Dendritic cell treated with granulocyte-macrophage colony-stimulating factor and Interleukin-4, amounts not matched to agents 40 ng/mL and 50 ng/mL, for 4 days (primary cell): ENCODE results near the gene LSR.
"Not testable (repeated sequence)": the region's sequence is repeated elsewhere in the genome, so short reads cannot be mapped to it uniquely, and the experiment has no call there.

Experiments
- H3K27ac Mint-ChIP-seq: one replicate; pipeline ENCODE4 v1.8.0; 2022; ENCODE audit warnings: mild to moderate bottlenecking, mixed read lengths
- H3K27me3 Mint-ChIP-seq: one replicate; pipeline ENCODE4 v1.8.0; 2022; ENCODE audit warnings: mild to moderate bottlenecking, mixed read lengths
- H3K36me3 Mint-ChIP-seq: one replicate; pipeline ENCODE4 v1.8.0; 2022; ENCODE audit warnings: low read depth, mixed read lengths
- H3K4me1 Mint-ChIP-seq: one replicate; pipeline ENCODE4 v1.8.0; 2022; ENCODE audit warnings: low read depth, mixed read lengths
- H3K4me3 Mint-ChIP-seq: one replicate; pipeline ENCODE4 v1.8.0; 2022; ENCODE audit warnings: mild to moderate bottlenecking, moderate library complexity, mixed read lengths
- H3K9me3 Mint-ChIP-seq: one replicate; pipeline ENCODE4 v1.8.0; 2022; ENCODE audit warnings: mixed read lengths
- intact Hi-C: fragments of 100-400 bp; cut with micrococcal nuclease; formaldehyde crosslinking; loops from one replicate; pipeline ENCODE4 v1.15.0; 2022

The LSR gene

GRCh38 chr19:35213663-35214632 lies 34.9 kb upstream of the LSR start:
- intact Hi-C loops: loop anchor here (10.0 kb wide), 1 partner anchor 51 kb away; the partner anchor contains the start of gene USF2
- Mint-ChIP-seq H3K27me3 (no peaks in the 10 kb centered on the region), H3K27ac (peak overlapping the region; percentile 76), H3K36me3 (no peaks in the 10 kb centered on the region), H3K9me3 (peaks cover under 1% of the 10 kb centered on the region), H3K4me1 (peaks cover 61% of the 10 kb centered on the region), H3K4me3 (peak overlapping the region; percentile 23)

GRCh38 chr19:35214766-35215422 lies 33.9 kb upstream of the LSR start:
- Mint-ChIP-seq H3K4me3 (no peak overlapping the region), H3K4me1 (peaks cover 67% of the 10 kb centered on the region), H3K9me3 (peaks cover 10% of the 10 kb centered on the region), H3K27me3 (peaks cover 4% of the 10 kb centered on the region), H3K36me3 (no peaks in the 10 kb centered on the region), H3K27ac (peak overlapping the region; percentile 76)
- intact Hi-C loops: loop anchor here (10.0 kb wide), 1 partner anchor 50 kb away; the partner anchor contains the start of gene USF2

DNA sequence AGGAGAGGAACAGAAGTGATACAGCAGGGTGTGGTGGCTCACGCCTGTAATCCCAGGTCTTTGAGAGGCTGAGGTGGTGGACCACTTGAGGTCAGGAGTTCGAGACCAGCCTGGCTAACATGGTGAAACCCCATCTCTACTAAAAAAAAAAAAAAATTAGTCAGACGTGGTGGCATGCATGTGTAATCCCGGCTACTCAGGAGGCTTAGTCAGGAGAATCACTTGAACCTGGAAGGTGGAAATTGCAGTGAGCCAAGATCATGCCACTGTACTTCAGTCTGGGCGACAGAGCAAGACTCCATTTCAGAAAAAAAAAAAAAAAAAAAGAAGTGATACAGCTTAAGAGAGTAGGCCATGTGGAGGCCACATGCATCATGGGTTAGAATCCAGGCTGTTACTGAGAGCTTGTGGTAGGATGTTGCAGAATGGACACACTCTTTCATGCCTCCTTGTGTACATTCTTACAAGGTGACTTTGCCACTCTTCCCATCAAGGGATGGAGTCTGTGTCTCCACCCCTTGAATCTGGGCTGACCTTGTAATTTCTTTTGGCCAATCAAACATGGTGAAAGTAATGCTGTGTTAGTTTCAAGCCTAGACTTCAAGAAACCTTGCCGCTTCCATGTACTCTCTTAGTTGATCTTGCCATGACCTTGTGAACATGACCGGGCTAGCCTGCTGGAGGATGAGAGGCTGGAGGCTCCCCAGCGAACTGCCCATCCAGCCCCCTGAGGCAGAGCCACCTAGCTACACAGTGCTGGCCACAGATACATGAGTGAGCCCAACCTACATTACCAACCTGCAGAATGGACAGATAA lies 32.6 kb upstream of the LSR start:
- Mint-ChIP-seq H3K9me3 (peaks cover 10% of the 10 kb centered on the region), H3K4me3 (no peak overlapping the region), H3K27me3 (peaks cover 4% of the 10 kb centered on the region), H3K4me1 (peaks cover 63% of the 10 kb centered on the region), H3K36me3 (no peaks in the 10 kb centered on the region), H3K27ac (peak overlapping the region; percentile 59)
- intact Hi-C loops: loop anchor here (10.0 kb wide), 1 partner anchor 49 kb away; the partner anchor contains the start of gene USF2

- no peaks in the 10 kb centered on the region for H3K36me3 Mint-ChIP-seq
- intact Hi-C loops: loop anchor here (10.0 kb wide), 1 partner anchor 48 kb away; the partner anchor contains the start of gene USF2
- H3K27ac Mint-ChIP-seq: peak overlapping the region; percentile 59
- no peak overlapping the region for H3K4me3 Mint-ChIP-seq
- H3K27me3 Mint-ChIP-seq: peaks cover 4% of the 10 kb centered on the region
- H3K9me3 Mint-ChIP-seq: peaks cover 10% of the 10 kb centered on the region
- peaks cover 54% of the 10 kb centered on the region for H3K4me1 Mint-ChIP-seq
Observed at GRCh38 chr19:35216833-35217648, 31.8 kb upstream of the LSR start.

DNA sequence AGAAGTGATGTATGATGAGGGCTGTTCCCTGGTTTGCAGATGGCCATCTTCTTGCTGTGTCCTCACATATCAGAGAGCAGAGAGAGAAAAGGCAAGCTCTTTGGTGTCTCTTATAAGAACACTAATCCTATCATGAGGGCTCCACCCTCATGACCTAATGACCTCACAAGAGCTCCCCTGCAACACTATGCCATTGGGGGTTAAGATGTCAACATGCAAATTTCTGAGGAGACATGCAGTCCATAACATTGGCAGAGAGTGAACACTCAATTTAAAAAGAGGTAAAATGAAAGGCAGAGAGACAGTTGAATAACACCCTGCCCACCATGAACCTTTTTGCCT lies 31.2 kb upstream of the LSR start:
- Mint-ChIP-seq H3K27ac (peak overlapping the region; percentile 52), H3K27me3 (peaks cover 4% of the 10 kb centered on the region), H3K4me1 (peaks cover 53% of the 10 kb centered on the region), H3K9me3 (peaks cover 10% of the 10 kb centered on the region), H3K4me3 (no peak overlapping the region), H3K36me3 (no peaks in the 10 kb centered on the region)
- intact Hi-C loops: loop anchor here (10.0 kb wide), 1 partner anchor 47 kb away; the partner anchor contains the start of gene USF2

DNA sequence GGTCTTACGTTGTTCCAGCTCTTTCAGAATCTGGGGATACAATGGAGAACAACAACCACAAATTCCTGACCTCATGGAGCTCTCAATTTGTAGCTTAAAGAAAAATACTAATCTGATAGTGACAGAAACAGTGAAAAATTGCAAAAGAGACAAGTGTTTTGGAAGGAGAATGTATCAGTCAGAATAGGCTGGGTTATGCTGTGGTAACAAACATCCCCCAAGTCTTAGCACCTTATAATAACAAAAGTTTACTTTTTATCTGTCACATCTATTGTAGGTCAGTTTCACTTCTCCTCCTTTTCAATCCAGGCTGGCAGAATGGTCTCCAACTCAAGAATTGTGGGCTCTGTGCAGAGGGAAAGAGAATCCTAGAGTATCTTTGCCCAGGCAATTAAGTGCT lies 29.8 kb upstream of the LSR start:
- H3K4me1 Mint-ChIP-seq: peaks cover 53% of the 10 kb centered on the region
- H3K27ac Mint-ChIP-seq: no peak overlapping the region
- peaks cover 10% of the 10 kb centered on the region for H3K9me3 Mint-ChIP-seq
- intact Hi-C loops: loop anchor here (10.0 kb wide), 1 partner anchor 46 kb away; the partner anchor contains the start of gene USF2
- H3K27me3 Mint-ChIP-seq: peaks cover 4% of the 10 kb centered on the region
- H3K36me3 Mint-ChIP-seq: no peaks in the 10 kb centered on the region
- no peak overlapping the region for H3K4me3 Mint-ChIP-seq

GRCh38 chr19:35220315-35220921 lies 28.4 kb upstream of the LSR start:
- Mint-ChIP-seq H3K36me3 (no peaks in the 10 kb centered on the region), H3K27me3 (peaks cover 6% of the 10 kb centered on the region), H3K9me3 (peaks cover 10% of the 10 kb centered on the region), H3K4me3 (no peak overlapping the region), H3K4me1 (peaks cover 48% of the 10 kb centered on the region), H3K27ac (no peak overlapping the region)
- intact Hi-C loops: no loop called here

- intact Hi-C loops, H3K27ac Mint-ChIP-seq, H3K36me3 Mint-ChIP-seq, H3K4me3 Mint-ChIP-seq, H3K27me3 Mint-ChIP-seq, H3K9me3 Mint-ChIP-seq: not testable (repeated sequence)
- H3K4me1 Mint-ChIP-seq: peaks cover 49% of the 10 kb centered on the region
Observed at GRCh38 chr19:35220973-35221590, 27.7 kb upstream of the LSR start.

- H3K36me3 Mint-ChIP-seq: no peaks in the 10 kb centered on the region
- H3K27me3 Mint-ChIP-seq: peaks cover 7% of the 10 kb centered on the region
- no peak overlapping the region for H3K4me3 Mint-ChIP-seq
- intact Hi-C loops: no loop called here
- no peak overlapping the region for H3K27ac Mint-ChIP-seq
- peaks cover 39% of the 10 kb centered on the region for H3K4me1 Mint-ChIP-seq
- H3K9me3 Mint-ChIP-seq: peaks cover 10% of the 10 kb centered on the region
Observed at GRCh38 chr19:35222373-35223015, 26.3 kb upstream of the LSR start.

DNA sequence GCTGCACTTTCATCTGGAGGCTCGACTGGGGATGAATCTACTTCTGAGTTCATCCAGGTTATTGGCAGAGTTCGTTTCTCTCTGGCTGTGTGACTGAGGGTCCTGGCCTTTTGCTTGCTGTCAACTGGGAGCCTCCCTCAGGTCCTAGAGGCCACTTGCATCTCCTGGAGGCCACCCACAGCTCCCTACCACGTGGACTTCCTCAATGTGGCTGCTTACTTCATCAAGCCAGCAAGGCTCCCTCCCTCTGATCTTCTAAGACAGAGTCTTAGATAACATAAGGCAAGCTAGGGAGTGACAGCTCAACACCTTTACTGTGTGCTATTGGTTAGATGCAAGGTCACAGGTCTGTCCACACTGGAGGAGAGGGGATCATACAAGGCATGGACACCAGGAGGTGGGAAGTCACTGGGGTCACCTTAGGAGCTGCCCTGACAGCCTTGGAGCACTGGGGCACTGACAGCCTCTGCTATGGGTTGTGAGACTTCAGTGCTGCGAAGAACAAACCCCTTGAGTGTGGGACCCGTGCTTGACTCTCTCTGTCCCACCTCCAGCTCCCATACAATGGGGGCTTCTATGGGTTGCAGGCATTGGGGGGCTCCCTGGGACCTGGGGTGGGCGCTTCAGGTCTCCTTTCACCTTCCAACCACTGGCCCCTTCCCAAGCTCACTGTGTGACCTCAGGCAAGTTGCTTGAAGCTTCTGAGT lies 25.6 kb upstream of the LSR start:
- Mint-ChIP-seq H3K4me3 (no peak overlapping the region), H3K9me3 (peaks cover 10% of the 10 kb centered on the region), H3K36me3 (no peaks in the 10 kb centered on the region), H3K4me1 (peaks cover 39% of the 10 kb centered on the region), H3K27me3 (peaks cover 7% of the 10 kb centered on the region), H3K27ac (peak overlapping the region; percentile 52)
- intact Hi-C loops: no loop called here

- peaks cover 9% of the 10 kb centered on the region for H3K9me3 Mint-ChIP-seq
- peak overlapping the region; percentile 52 for H3K27ac Mint-ChIP-seq
- no peak overlapping the region for H3K4me3 Mint-ChIP-seq
- intact Hi-C loops: no loop called here
- peaks cover 39% of the 10 kb centered on the region for H3K4me1 Mint-ChIP-seq
- H3K27me3 Mint-ChIP-seq: peaks cover 7% of the 10 kb centered on the region
- no peaks in the 10 kb centered on the region for H3K36me3 Mint-ChIP-seq
Observed at GRCh38 chr19:35223862-35224505, 24.8 kb upstream of the LSR start.
